ENCODE data around the gene OR10Z1. TPM values are rescaled to one million over a fixed set of nuclear protein-coding genes. Genes with fewer than 3 reads are reported as not detected.

OR10Z1 gene
- total and polyA plus RNA-seq, 2 of the 13 experiments (the other 11 are each of a cell fraction or from before 2014, with no cell fraction given) = not detected

- Histone ChIP-seq H3K9ac (ENCODE audit: insufficient read depth, low read depth, low read length) (no peak overlapping the region), H4K20me1 (ENCODE audit: insufficient read depth, low read length) (no peaks in the 10 kb centered on the region), H3K36me3 (replicated peaks in 1 of 2; ENCODE audit: control insufficient read depth in 1 of 2, insufficient read depth in 2 of 2, low read length in 2 of 2) (no peaks in the 10 kb centered on the region), H3K4me3 (replicated peaks in 1 of 3; ENCODE audit: insufficient read depth in 1 of 3, low read depth in 2 of 3, low read length in 3 of 3) (no peak overlapping the region), H3K4me1 (ENCODE audit: insufficient read depth, low read length) (no peaks in the 10 kb centered on the region), H3K4me2 (ENCODE audit: low read depth, low read length) (no peak overlapping the region), H3K79me2 (ENCODE audit: insufficient read depth, low read length) (no peaks in the 10 kb centered on the region), H2AFZ (ENCODE audit: low read length) (no peak overlapping the region), H3K9me3 (ENCODE audit: low read length) (peaks cover 56% of the 10 kb centered on the region), H3K27ac (ENCODE audit: extremely low read length, insufficient read depth, low read length) (no peak overlapping the region), H3K27me3 (ENCODE audit: control insufficient read depth in 1 of 2, insufficient read depth in 2 of 2, low read length in 2 of 2) (no peaks in the 10 kb centered on the region)
- DNase-seq (ENCODE audit: low spot score) (no peak), ATAC-seq (no peak), FAIRE-seq (no peak)
- POLR2A ChIA-PET = no interaction called here
- no TSS peak for BruUV-seq (replicated peaks)
- in situ Hi-C loops (cut with HindIII; ENCODE audit: extremely low pct_ligation_motif_present, low pct_unique_long_range_greater_than_20kb) (no loop called here), intact Hi-C loops (cut with micrococcal nuclease; ENCODE audit: unreplicated experiment) (no loop called here)
- CTCF ChIA-PET (ENCODE audit: low intra/inter-chr PET ratio, low total read pairs) = no interaction called here
- TF ChIP-seq HMGA1 (CRISPR knock-in tag; conservative IDR thresholded peaks at IDR 0.05) (no peak), SRSF1 (optimal IDR thresholded peaks at IDR 0.05; ENCODE audit: low read depth, low read length) (no peak), TBL1XR1 (IDR thresholded peaks at IDR 0.05; ENCODE audit: borderline replicate concordance, low read length, partially characterized antibody) (no peak), TBX2 (CRISPR knock-in tag; IDR thresholded peaks at IDR 0.05; ENCODE audit: borderline replicate concordance) (no peak), SSRP1 (CRISPR knock-in tag; IDR thresholded peaks at IDR 0.05) (no peak), FIP1L1 (IDR thresholded peaks at IDR 0.05; ENCODE audit: borderline replicate concordance, insufficient read depth, low read depth, low read length) (no peak), ZNF75D (CRISPR knock-in tag; IDR thresholded peaks at IDR 0.05; ENCODE audit: borderline replicate concordance) (no peak), ZNF839 (CRISPR knock-in tag; IDR thresholded peaks at IDR 0.05; ENCODE audit: borderline replicate concordance) (no peak)
- 0% methylated on average over 2 of the region's 2 CpGs for WGBS (ENCODE audit: low lambda C conversion rate)
Observed at GRCh38 chr1:158644449-158644848, 39.4 kb downstream of the OR10Z1 start.

GRCh38 chr1:158646465-158646864 lies 41.4 kb downstream of the OR10Z1 start:
- no peak for FAIRE-seq
- no TSS peak for BruUV-seq (replicated peaks)
- H3K27ac ChIP-seq (ENCODE audit: extremely low read length, insufficient read depth, low read length) = no peak overlapping the region
- H3K4me2 ChIP-seq (ENCODE audit: low read depth, low read length) = no peak overlapping the region
- in situ Hi-C loops (cut with HindIII; ENCODE audit: extremely low pct_ligation_motif_present, low pct_unique_long_range_greater_than_20kb) (no loop called here), intact Hi-C loops (cut with micrococcal nuclease; ENCODE audit: unreplicated experiment) (no loop called here)
- H4K20me1 ChIP-seq (ENCODE audit: insufficient read depth, low read length) = no peaks in the 10 kb centered on the region
- H3K9ac ChIP-seq (ENCODE audit: insufficient read depth, low read depth, low read length) = no peak overlapping the region
- 0% methylated on average over 1 of the region's 1 CpG for whole genome bisulfite sequencing (ENCODE audit: low lambda C conversion rate)
- no peak overlapping the region for H2AFZ ChIP-seq (ENCODE audit: low read length)
- no peak for TF ChIP-seq ZNF232 (CRISPR knock-in tag; IDR thresholded peaks at IDR 0.05; ENCODE audit: borderline replicate concordance)
- no peak for TF ChIP-seq ZNF501 (CRISPR knock-in tag; IDR thresholded peaks at IDR 0.05)
- TF ChIP-seq HNF1A (IDR thresholded peaks at IDR 0.05; ENCODE audit: low read depth) = no peak
- TF ChIP-seq HNF1A (CRISPR knock-in tag; IDR thresholded peaks at IDR 0.05; ENCODE audit: borderline replicate concordance) = no peak
- TF ChIP-seq ZBTB49 (CRISPR knock-in tag; IDR thresholded peaks at IDR 0.05; ENCODE audit: borderline replicate concordance) = no peak
- TF ChIP-seq ISX (CRISPR knock-in tag; conservative IDR thresholded peaks at IDR 0.05) = no peak
- no peaks in the 10 kb centered on the region for H3K79me2 ChIP-seq (ENCODE audit: insufficient read depth, low read length)
- peaks cover 46% of the 10 kb centered on the region for H3K9me3 ChIP-seq (ENCODE audit: low read length)
- POLR2A ChIA-PET = no interaction called here
- CTCF ChIA-PET (ENCODE audit: low intra/inter-chr PET ratio, low total read pairs) = no interaction called here
- H3K27me3 ChIP-seq (ENCODE audit: control insufficient read depth in 1 of 2, insufficient read depth in 2 of 2, low read length in 2 of 2) = no peaks in the 10 kb centered on the region
- DNase-seq (ENCODE audit: low spot score) = no peak
- H3K4me1 ChIP-seq (ENCODE audit: insufficient read depth, low read length) = no peaks in the 10 kb centered on the region
- ATAC-seq = no peak
- H3K36me3 ChIP-seq (replicated peaks in 1 of 2; ENCODE audit: control insufficient read depth in 1 of 2, insufficient read depth in 2 of 2, low read length in 2 of 2) = no peaks in the 10 kb centered on the region
- no peak overlapping the region for H3K4me3 ChIP-seq (replicated peaks in 1 of 3; ENCODE audit: insufficient read depth in 1 of 3, low read depth in 2 of 3, low read length in 3 of 3)

All from HepG2 (cell line).